HUDEP-2 (cell line): ENCODE measurements around the gene SLIT1.

ENCODE experiments used
- DNase-seq, 76 experiments: peaks; one replicate each; lab custom pipeline; 2025; ENCODE audit not compliant: unreplicated experiment in 76 of 76; lab: John Stamatoyannopoulos, UW

The SLIT1 gene

DNA sequence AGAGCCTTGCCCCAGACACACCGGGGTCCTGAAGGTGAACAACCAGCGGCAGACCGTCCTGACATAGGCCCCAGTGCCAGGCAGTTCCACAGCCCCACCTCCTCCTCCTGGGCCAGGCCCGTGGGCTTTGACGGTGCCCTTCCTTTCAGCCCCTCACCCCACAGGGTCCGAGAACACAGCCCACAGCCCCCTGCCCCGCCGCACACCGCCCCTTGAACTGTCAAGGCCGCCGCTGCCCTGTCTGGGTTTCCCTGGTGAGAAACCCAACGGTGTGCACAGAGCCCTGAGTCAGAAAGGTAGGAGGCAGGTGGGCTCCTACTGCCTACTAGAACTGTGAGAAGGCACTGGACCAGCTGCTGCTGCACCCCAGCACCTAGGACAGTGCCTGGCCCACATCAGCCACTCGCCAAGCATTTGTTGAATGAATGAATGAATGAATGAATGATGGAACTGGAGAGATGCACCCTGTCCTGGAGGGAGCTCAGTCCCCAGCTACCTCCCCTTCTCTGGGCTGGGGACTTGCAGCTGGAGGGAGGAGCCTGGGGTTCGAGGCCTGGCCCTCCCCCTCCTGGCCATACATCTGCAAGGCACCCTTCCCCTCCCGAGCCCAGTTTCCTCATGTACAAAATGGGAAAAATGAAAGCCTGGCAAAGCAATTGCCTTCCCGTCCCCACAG is 117.9 kb downstream of the SLIT1 start:
- no peak for DNase-seq

GRCh38 chr10:97066877-97067555 is 118.7 kb downstream of the SLIT1 start:
- DNase-seq, result no peak

DNA sequence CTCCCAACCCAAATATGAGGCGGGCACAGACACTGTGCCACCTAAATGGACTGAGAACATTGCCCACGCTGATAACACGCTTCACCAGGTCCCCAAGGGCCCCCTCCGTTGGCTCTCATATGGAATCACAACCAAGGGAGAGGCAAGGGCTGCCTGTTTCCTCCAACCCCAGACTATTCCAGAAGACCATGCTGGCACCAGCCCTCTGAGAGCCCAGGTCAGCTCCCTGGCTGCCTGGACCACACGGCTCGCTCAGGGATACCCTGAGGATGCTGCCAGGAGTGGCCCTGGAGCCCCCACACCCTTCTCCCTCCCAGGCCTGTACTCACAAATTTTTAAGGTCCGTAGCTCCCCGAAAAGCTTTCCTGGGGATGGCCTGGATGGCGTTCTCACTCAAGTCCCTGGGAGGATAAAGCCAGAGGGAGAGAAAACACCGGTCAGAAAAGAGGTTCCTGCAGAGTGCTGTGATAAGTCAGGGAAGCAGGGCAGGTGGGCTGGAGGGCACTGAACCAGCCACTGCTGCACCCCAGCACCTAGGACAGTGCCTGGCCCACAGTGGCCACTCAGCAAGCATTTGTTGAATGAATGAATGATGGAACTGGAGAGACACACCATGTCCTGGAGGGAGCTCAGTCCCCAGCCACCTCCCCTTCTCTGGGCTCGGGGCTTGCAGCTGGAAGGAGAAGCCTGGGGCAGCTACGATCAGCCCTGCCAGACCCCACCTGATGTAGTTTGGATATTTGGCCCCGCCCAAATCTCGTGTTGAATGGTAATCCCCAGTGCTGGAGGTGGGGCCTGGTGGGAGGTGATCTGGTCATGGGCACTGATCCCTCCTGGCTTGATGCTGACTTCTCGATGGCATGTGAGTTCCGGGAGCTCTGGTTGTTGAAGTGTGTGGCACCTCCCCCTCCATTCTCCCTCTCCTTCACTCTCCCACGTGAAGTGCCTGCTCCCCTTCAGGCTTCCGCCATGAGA is 119.8 kb downstream of the SLIT1 start:
- no peak for DNase-seq

DNA sequence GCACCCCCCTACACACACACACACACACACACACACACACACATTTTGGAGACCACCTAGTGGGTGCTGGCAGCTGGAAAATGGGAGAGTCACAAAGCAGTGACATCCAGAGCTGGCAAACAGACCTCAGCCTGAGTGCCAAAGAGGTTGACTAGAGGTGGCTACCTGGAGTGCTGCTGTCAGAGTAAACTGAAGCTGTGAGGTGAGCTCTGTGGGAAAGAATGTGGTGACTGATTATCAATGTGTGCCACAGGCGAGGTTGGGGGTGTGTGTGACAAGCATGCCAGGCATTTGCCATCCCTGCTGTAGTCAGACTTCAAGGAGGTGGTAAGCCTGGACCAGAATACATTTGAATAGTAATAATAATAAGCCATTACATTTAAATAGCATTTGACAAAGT is 120.6 kb downstream of the SLIT1 start:
- DNase-seq, result no peak

- no peak for DNase-seq
Observed at GRCh38 chr10:97063983-97064837, 121.5 kb downstream of the SLIT1 start.

DNA sequence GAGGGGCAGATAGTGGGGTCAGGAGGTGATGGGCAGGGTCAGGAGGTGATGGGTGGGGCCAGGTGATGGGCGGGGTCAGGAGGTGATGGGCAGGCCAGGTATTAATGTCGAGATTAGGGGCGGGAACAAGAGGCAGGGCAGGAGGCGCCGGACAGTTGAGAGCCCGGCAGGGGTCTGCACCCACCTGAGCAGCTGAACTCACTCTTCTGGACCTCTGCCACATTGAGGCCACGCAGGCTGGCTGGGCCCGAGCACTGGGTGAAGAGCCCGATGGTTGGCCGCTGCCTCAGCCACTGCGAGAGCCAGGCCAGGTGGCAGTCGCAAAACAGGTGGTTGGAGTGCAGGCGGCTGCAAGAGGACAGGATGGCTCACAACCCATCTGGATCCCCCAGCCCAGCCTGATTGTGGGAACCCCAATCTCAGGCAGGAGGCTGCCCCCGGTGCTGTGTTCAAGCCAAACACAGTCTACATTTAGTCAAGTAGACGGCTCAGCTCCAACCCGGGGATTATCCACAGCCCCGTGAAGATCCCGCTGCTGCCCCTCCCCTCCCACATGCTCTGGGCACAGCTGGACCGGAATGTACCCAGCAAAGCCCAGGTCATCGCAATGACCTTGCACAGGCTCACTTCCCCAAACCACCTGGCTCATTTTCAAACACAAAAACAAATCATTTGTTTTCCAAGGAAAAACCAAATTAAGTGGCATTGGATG is 122.3 kb downstream of the SLIT1 start:
- DNase-seq, result no peak

GRCh38 chr10:97062456-97062855 is 123.3 kb downstream of the SLIT1 start:
- DNase-seq, result no peak

DNA sequence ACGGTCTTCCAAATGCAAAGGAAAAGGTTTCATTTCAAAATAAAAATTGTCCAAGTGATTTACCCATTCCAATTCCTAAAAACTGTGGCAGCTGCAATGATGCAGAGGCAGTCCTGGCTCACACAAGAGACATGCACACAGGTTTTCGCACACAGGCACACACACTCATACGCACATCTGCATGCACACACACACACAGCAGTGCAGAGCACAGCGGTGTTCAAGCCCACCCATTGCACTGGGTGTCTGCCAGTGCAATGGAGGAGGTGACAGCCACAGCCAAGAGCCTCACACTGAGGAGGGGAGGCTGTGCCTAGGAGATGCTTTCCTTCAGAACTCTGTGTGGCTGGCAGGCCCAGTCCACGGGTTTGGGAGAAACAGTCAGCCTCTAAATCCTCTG is 123.7 kb downstream of the SLIT1 start:
- DNase-seq, result no peak

DNA sequence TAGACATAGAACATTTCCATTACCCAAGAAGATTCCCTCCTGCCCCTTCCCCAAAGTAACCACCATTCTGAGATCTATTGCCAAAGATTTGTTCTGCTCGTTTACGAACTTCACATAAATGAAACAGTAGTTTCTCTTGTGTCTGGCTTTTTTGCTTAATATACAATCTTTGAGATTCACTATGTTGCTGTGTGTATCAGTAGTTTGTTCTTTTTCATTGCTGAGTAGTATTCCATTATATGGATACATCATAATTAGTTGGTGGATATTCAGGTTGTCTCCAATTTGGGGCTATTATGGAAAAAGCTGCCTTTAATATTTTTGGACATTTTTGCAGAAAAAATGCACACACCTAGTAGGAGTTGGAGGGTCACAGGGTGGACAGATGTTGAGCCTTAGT is 124.3 kb downstream of the SLIT1 start:
- DNase-seq, result no peak

- no peak for DNase-seq
Observed at GRCh38 chr10:97060441-97061084, 125.2 kb downstream of the SLIT1 start.

- DNase-seq, result no peak
Observed at GRCh38 chr10:97059872-97060205, 125.9 kb downstream of the SLIT1 start.

GRCh38 chr10:97059006-97059871 is 126.5 kb downstream of the SLIT1 start:
- DNase-seq, result no peak

- no peak for DNase-seq
Observed at GRCh38 chr10:97058521-97058920, 127.2 kb downstream of the SLIT1 start.

DNA sequence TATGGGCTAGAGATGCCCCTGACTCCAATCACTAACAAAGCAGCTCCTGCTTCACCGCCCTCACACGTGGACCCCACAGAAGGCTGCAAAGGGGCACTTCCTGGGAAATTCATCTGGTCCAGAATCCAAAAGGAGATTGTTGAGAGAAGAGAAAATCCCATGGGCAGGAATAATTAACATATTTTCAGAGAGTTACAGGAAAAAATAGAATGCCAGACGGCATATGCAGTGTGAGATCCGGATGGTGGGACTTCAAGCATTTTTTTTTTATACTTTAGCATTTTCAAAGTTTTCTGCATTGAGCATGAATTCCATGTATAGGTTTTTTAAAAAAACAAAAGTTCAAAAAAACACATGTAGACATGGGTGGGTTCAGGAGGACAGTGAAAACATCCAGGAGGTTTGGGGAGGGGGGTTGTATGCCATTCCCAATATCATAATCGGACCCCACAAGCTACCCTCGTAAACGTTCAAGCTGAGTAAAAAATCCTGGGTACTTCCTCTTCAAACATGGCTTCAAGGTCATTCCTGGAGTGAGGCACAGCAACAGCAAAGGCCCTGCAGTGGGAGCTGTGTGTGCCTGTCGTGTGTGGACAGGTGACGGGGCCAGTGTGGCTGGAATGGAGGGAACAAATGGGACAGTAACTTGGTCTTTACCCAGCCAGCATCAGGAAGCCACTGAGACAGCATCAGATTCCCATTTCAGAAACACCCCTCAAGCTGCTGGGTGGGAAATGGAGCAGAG is 128.1 kb downstream of the SLIT1 start:
- no peak for DNase-seq

DNA sequence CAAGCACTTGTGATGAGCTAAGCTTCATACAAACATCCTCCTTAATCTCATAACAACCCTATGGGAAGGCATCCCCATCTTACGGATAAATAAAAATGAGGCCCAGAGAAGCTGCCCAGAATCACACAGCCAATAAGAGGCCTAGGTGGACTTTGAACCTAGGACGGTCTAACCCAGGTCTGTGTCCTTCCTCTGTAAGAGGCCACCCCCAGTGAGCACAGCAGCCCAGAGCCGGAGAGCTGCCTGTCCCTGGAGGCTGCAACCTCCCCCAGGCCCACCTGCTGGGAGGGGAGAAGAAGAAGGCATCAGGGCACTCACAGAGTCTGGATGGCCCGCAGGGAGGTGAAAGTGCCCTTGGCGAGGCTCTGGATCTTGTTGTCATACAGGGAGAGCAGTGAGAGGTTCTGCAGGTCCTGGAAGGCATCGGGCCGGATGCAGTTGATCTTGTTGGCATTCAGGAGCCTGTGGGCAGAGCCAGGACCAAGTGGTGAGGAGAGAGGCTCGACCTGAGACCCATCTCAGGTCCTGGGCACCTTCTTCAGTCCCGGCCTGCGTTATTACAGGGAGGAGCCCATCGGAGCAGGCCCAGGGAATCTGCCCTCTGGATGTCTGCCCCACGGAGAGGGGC is 129.6 kb downstream of the SLIT1 start:
- no peak for DNase-seq

DNA sequence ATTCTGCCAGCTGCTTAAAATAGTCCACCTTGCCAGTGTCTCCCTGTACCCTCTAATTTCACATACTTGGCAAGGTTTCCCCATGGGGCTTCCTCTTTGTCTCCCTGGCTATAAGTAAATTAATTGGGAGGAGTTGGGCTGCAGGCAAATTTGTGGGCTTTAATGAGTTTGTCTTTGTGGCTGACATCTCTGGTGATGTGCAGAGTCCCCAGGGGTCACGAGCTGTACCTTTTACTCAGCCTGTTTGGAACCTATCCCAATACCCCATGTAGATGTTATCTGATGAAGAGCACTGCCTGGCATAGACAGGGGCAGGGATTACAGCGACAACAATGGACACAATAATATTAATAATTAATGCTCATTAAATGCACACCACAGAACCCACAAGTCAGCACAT is 132.5 kb downstream of the SLIT1 start:
- DNase-seq, result no peak

GRCh38 chr10:97050956-97051496 is 134.7 kb downstream of the SLIT1 start:
- no peak for DNase-seq
